ENCODE results near the gene CSTF1.

Gene CSTF1

GRCh38 chr20:56433880-56434255, 41.4 kb downstream of the CSTF1 start:
- no peak for DNase-seq
- Histone ChIP-seq H3K27me3 (ENCODE audit: insufficient read depth, low read length, poor library complexity) (no peaks in the 10 kb centered on the region), H3K4me1 (ENCODE audit: control insufficient read depth, low read depth, low read length) (no peaks in the 10 kb centered on the region), H2BK120ac (ENCODE audit: low read depth, low read length) (no peak overlapping the region), H3K36me3 (ENCODE audit: control insufficient read depth, insufficient read depth, low read length) (no peaks in the 10 kb centered on the region), H2BK15ac (replicated peaks; ENCODE audit: low read depth) (no peak overlapping the region), H3K4me2 (ENCODE audit: low read length) (no peak overlapping the region), H3K9ac (ENCODE audit: low read length) (no peak overlapping the region), H3K4me3 (ENCODE audit: low read length) (no peak overlapping the region), H4K8ac (ENCODE audit: low read depth, low read length) (no peak overlapping the region), H4K5ac (ENCODE audit: low read length) (no peak overlapping the region), H3K56ac (ENCODE audit: low read length) (no peak overlapping the region), H3K27ac (ENCODE audit: low read depth, low read length) (no peak overlapping the region), H3K4ac (ENCODE audit: low read depth, low read length) (no peak overlapping the region), H3K23ac (ENCODE audit: low read length) (no peak overlapping the region), H3K79me2 (ENCODE audit: control insufficient read depth, insufficient read depth, low read length) (no peaks in the 10 kb centered on the region), H3K79me1 (ENCODE audit: low read length) (no peaks in the 10 kb centered on the region), H3K18ac (ENCODE audit: low read length) (no peak overlapping the region), H2AK5ac (ENCODE audit: low read length) (no peak overlapping the region), H2BK5ac (ENCODE audit: low read length) (no peak overlapping the region)
- WGBS (ENCODE audit: extremely low coverage, insufficient coverage, low lambda C conversion rate) = no CpG with 5 or more reads among the region's 6 CpGs

DNA sequence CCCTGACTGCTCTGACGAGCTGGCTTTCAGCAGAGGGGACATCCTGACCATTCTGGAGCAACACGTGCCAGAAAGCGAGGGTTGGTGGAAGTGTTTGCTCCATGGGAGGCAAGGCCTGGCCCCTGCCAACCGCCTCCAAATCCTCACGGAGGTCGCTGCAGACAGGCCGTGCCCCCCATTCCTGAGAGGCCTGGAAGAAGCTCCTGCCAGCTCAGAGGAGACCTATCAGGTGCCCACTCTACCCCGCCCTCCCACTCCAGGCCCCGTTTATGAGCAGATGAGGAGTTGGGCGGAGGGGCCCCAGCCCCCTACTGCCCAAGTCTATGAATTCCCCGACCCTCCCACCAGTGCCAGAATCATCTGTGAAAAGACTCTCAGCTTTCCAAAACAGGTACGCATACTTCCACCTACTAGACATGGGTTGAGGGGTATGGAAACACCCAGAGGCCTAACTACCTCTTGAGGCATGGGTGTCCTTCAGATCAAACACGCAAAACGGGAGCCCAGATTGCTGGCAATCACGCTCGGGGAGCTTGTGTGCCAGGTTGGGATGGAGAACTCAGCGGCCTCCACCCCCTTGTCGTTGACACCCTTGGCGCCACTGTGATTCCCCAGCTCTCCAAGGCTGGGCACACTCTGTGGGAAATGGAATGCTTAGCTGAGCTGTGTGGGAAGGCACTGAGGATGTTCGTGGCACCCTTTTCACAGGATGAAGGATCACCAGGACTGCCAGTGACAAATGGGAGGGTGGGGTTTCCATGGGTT, 44.9 kb downstream of the CSTF1 start:
- no peak overlapping the region for H3K4ac ChIP-seq (ENCODE audit: low read depth, low read length)
- no peak overlapping the region for H3K56ac ChIP-seq (ENCODE audit: low read length)
- H3K18ac ChIP-seq (ENCODE audit: low read length) = no peak overlapping the region
- H2BK15ac ChIP-seq (replicated peaks; ENCODE audit: low read depth) = no peak overlapping the region
- no peak overlapping the region for H2BK120ac ChIP-seq (ENCODE audit: low read depth, low read length)
- H3K4me3 ChIP-seq (ENCODE audit: low read length) = no peak overlapping the region
- no peaks in the 10 kb centered on the region for H3K79me2 ChIP-seq (ENCODE audit: control insufficient read depth, insufficient read depth, low read length)
- DNase-seq = no peak
- H3K9ac ChIP-seq (ENCODE audit: low read length) = no peak overlapping the region
- no peak overlapping the region for H2AK5ac ChIP-seq (ENCODE audit: low read length)
- no peaks in the 10 kb centered on the region for H3K79me1 ChIP-seq (ENCODE audit: low read length)
- no peak overlapping the region for H3K27ac ChIP-seq (ENCODE audit: low read depth, low read length)
- no CpG with 5 or more reads among the region's 20 CpGs for WGBS (ENCODE audit: extremely low coverage, insufficient coverage, low lambda C conversion rate)
- no peak overlapping the region for H4K5ac ChIP-seq (ENCODE audit: low read length)
- no peaks in the 10 kb centered on the region for H3K4me1 ChIP-seq (ENCODE audit: control insufficient read depth, low read depth, low read length)
- H4K8ac ChIP-seq (ENCODE audit: low read depth, low read length) = no peak overlapping the region
- no peak overlapping the region for H2BK5ac ChIP-seq (ENCODE audit: low read length)
- H3K4me2 ChIP-seq (ENCODE audit: low read length) = no peak overlapping the region
- H3K23ac ChIP-seq (ENCODE audit: low read length) = no peak overlapping the region
- H3K27me3 ChIP-seq (ENCODE audit: insufficient read depth, low read length, poor library complexity) = no peaks in the 10 kb centered on the region
- no peaks in the 10 kb centered on the region for H3K36me3 ChIP-seq (ENCODE audit: control insufficient read depth, insufficient read depth, low read length)

DNA sequence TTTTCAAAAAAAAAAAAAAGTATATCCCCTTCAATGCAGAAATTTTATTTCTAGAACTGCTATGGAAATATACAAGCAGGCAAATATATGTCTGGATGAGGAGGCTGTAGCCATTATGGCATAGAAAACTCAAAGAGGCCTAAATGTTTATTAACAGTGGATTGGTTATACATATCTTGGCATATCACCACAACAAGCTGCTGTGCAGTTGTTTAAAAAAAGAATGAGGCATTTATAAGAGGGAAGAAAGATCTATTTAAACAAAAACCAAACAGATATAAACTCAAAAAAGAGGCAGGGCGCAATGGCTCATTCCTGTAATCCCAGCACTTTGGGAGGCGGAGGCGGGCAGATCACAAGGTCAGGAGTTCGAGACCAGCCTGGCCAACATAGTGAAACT, 45.8 kb downstream of the CSTF1 start:
- Histone ChIP-seq H3K4me1 (ENCODE audit: control insufficient read depth, low read depth, low read length) (no peaks in the 10 kb centered on the region), H3K4me3 (ENCODE audit: low read length) (no peak overlapping the region), H2BK15ac (replicated peaks; ENCODE audit: low read depth) (no peak overlapping the region)

DNA sequence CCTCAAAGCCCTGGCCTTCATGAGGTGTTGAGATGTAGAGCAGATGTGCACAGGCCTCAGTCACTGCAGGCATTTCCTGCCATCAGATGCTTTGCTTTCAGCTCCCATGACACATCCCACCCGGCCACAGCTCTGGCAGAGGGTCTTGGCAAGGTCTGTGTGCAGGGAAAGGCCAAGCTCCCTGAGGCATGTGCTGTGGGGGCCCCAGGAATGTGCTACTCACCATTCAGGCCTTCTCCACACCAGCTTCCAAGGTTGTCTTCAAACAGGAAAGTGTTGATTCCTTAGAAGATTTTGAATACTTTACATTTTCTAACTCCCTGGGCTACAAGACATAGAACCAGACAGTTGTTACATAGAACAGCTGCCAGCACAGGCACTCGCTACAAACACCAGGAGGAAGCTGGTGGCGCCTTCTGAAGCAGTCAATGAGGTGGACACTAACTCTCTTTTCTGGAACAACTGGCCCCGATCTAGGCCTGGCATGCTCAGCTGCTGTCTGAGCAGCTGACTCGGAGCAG, 47.4 kb downstream of the CSTF1 start:
- Histone ChIP-seq H3K4me2 (ENCODE audit: low read length) (no peak overlapping the region), H4K5ac (ENCODE audit: low read length) (no peak overlapping the region), H2BK15ac (replicated peaks; ENCODE audit: low read depth) (no peak overlapping the region), H3K27ac (ENCODE audit: low read depth, low read length) (no peak overlapping the region), H3K9ac (ENCODE audit: low read length) (no peak overlapping the region), H3K79me1 (ENCODE audit: low read length) (no peaks in the 10 kb centered on the region), H3K36me3 (ENCODE audit: control insufficient read depth, insufficient read depth, low read length) (no peaks in the 10 kb centered on the region), H4K8ac (ENCODE audit: low read depth, low read length) (no peak overlapping the region), H3K18ac (ENCODE audit: low read length) (no peak overlapping the region), H3K79me2 (ENCODE audit: control insufficient read depth, insufficient read depth, low read length) (no peaks in the 10 kb centered on the region), H3K27me3 (ENCODE audit: insufficient read depth, low read length, poor library complexity) (no peaks in the 10 kb centered on the region), H3K23ac (ENCODE audit: low read length) (no peak overlapping the region), H2AK5ac (ENCODE audit: low read length) (no peak overlapping the region), H3K56ac (ENCODE audit: low read length) (no peak overlapping the region), H2BK5ac (ENCODE audit: low read length) (no peak overlapping the region), H3K4me1 (ENCODE audit: control insufficient read depth, low read depth, low read length) (no peaks in the 10 kb centered on the region), H3K4ac (ENCODE audit: low read depth, low read length) (no peak overlapping the region), H2BK120ac (ENCODE audit: low read depth, low read length) (no peak overlapping the region), H3K4me3 (ENCODE audit: low read length) (no peak overlapping the region)
- WGBS (ENCODE audit: extremely low coverage, insufficient coverage, low lambda C conversion rate) = no CpG with 5 or more reads among the region's 5 CpGs
- DNase-seq = peak; percentile 30

More for the DNA sequence above, 45.8 kb downstream of the CSTF1 start:
- Histone ChIP-seq H3K27ac (ENCODE audit: low read depth, low read length) (no peak overlapping the region), H2BK5ac (ENCODE audit: low read length) (no peak overlapping the region), H2AK5ac (ENCODE audit: low read length) (no peak overlapping the region), H3K4me2 (ENCODE audit: low read length) (no peak overlapping the region), H3K79me2 (ENCODE audit: control insufficient read depth, insufficient read depth, low read length) (no peaks in the 10 kb centered on the region), H4K8ac (ENCODE audit: low read depth, low read length) (no peak overlapping the region), H3K4ac (ENCODE audit: low read depth, low read length) (no peak overlapping the region), H2BK120ac (ENCODE audit: low read depth, low read length) (no peak overlapping the region), H3K36me3 (ENCODE audit: control insufficient read depth, insufficient read depth, low read length) (no peaks in the 10 kb centered on the region), H3K18ac (ENCODE audit: low read length) (no peak overlapping the region), H3K23ac (ENCODE audit: low read length) (no peak overlapping the region), H3K27me3 (ENCODE audit: insufficient read depth, low read length, poor library complexity) (no peaks in the 10 kb centered on the region), H3K56ac (ENCODE audit: low read length) (no peak overlapping the region), H3K9ac (ENCODE audit: low read length) (no peak overlapping the region), H4K5ac (ENCODE audit: low read length) (no peak overlapping the region), H3K79me1 (ENCODE audit: low read length) (no peaks in the 10 kb centered on the region)
- WGBS (ENCODE audit: extremely low coverage, insufficient coverage, low lambda C conversion rate) = no CpG with 5 or more reads among the region's 4 CpGs
- no peak for DNase-seq

DNA sequence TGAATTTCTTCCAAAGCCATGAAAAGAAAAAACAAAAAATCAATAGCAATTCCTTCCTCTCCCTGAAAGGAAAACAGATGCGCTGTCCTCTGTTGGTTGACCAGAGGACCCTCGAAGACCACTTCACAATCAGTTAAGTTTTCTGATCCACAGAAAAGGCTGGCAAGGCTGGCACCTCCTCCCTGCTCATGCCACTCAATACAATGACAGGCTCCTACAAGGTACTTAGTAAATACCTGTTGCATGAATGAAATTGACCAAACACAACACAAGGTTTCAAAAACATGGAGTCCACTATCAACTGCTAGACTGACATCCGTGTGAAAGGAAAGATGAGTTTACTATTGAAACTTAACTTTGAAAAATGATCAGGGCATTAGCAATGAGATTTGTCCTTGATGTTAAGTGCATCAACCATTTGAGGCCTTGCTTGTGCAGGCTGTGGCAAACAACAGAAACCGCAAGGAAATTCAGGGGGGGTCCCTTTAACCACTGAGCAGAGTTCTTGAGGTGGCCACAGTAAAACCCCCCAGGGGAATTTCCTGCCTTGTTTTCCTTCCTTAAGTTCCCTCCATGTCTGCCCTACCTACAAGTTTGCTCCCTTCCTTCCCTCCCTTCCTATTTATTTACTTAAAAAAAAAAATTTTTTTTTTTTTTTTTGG, 48.0 kb downstream of the CSTF1 start:
- no peak overlapping the region for H3K27ac ChIP-seq (ENCODE audit: low read depth, low read length)
- no peak overlapping the region for H3K56ac ChIP-seq (ENCODE audit: low read length)
- no peak for DNase-seq

More for the DNA sequence above, 48.0 kb downstream of the CSTF1 start:
- Histone ChIP-seq H3K27me3 (ENCODE audit: insufficient read depth, low read length, poor library complexity) (no peaks in the 10 kb centered on the region), H2BK15ac (replicated peaks; ENCODE audit: low read depth) (no peak overlapping the region), H3K9ac (ENCODE audit: low read length) (no peak overlapping the region), H2BK120ac (ENCODE audit: low read depth, low read length) (no peak overlapping the region), H3K36me3 (ENCODE audit: control insufficient read depth, insufficient read depth, low read length) (no peaks in the 10 kb centered on the region), H3K79me1 (ENCODE audit: low read length) (no peaks in the 10 kb centered on the region), H3K79me2 (ENCODE audit: control insufficient read depth, insufficient read depth, low read length) (no peaks in the 10 kb centered on the region), H3K18ac (ENCODE audit: low read length) (no peak overlapping the region), H2AK5ac (ENCODE audit: low read length) (no peak overlapping the region), H3K4me2 (ENCODE audit: low read length) (no peak overlapping the region), H3K4me3 (ENCODE audit: low read length) (no peak overlapping the region), H3K4me1 (ENCODE audit: control insufficient read depth, low read depth, low read length) (no peaks in the 10 kb centered on the region), H4K5ac (ENCODE audit: low read length) (no peak overlapping the region), H4K8ac (ENCODE audit: low read depth, low read length) (no peak overlapping the region), H3K4ac (ENCODE audit: low read depth, low read length) (no peak overlapping the region), H3K23ac (ENCODE audit: low read length) (no peak overlapping the region), H2BK5ac (ENCODE audit: low read length) (no peak overlapping the region)
- no CpG with 5 or more reads among the region's 4 CpGs for WGBS (ENCODE audit: extremely low coverage, insufficient coverage, low lambda C conversion rate)
